HG02943 (cell line): ENCODE data around the gene C1orf53.

Source experiments
- ATAC-seq: cut with Tn5 transposase; IDR thresholded peaks from one replicate; pipeline ENCODE4 v1.9.1; 2021; ENCODE audit warnings: mild to moderate bottlenecking, low read depth, moderate library complexity; ENCODE audit not compliant: unreplicated experiment

The C1orf53 gene

GRCh38 chr1:197954718-197955418, 52.4 kb downstream of the C1orf53 start:
- ATAC-seq = no peak

- ATAC-seq = no peak
Observed at GRCh38 chr1:197955486-197956394, 53.3 kb downstream of the C1orf53 start.
